ENCODE results near the gene TREML1. TPM values are rescaled to one million over a fixed set of nuclear protein-coding genes. Genes with fewer than 3 reads are reported as not detected.

Gene TREML1
- total and polyA plus RNA-seq, 2 of the 8 experiments (the other 6 are each of a cell fraction or from before 2014, with no cell fraction given): 0.08 TPM; not detected in 1

DNA sequence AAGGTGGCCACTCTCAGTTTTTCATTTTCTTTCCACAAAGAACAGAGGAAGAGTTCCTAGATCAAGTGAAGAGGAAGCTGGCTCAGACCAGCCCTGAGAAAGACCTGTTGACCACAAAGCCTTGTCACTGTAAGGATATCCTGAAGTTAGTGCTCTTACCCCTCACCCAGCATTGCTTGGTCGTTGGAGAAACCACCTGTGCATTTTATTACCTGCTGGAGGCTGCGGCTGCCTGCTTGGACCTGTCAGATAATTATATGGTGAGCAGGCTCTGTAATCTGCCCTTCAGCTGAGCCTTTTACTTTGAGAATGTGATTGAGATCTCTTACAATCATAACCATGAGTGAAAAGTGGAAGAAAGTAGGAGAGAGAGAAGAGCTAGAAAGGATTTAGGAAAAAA, 21.9 kb downstream of the TREML1 start:
- Histone ChIP-seq H3K36me3 (ENCODE audit: control insufficient read depth in 2 of 4, insufficient read depth in 4 of 4, low read length in 3 of 4) (no peaks in the 10 kb centered on the region; a peak in 1 of 8 replicates), H4K20me1 (replicated peaks in 1 of 2; ENCODE audit: control insufficient read depth in 1 of 2, insufficient read depth in 2 of 2, low read length in 2 of 2) (no peaks in the 10 kb centered on the region), H3K4me1 (replicated peaks in 1 of 4; ENCODE audit: control insufficient read depth in 3 of 4, insufficient read depth in 4 of 4, low read length in 3 of 4) (no peaks in the 10 kb centered on the region; a peak in 1 of 7 replicates), H2AK5ac (ENCODE audit: low read depth, low read length) (no peak overlapping the region), H2BK120ac (replicated peaks; ENCODE audit: low read depth, low read length) (no peak overlapping the region), H4K5ac (ENCODE audit: insufficient read length, low read depth, low read length) (no peak overlapping the region), H2BK5ac (ENCODE audit: low read depth, low read length) (no peak overlapping the region), H3K27ac (ENCODE audit: low read depth, low read length) (no peak overlapping the region), H3K4ac (replicated peaks; ENCODE audit: insufficient read length, low read depth, low read length) (no peak overlapping the region), H3K9me3 (ENCODE audit: insufficient read depth in 2 of 2, low read depth in 1 of 2, low read length in 1 of 2) (no peaks in the 10 kb centered on the region), H3K79me2 (ENCODE audit: control insufficient read depth in 1 of 2, insufficient read depth in 2 of 2, low read length in 2 of 2) (no peaks in the 10 kb centered on the region), H3K23me2 (ENCODE audit: low read depth, low read length) (no peaks in the 10 kb centered on the region), H3K56ac (replicated peaks; ENCODE audit: insufficient read length, low read depth, low read length) (no peak overlapping the region), H3K9ac (replicated peaks in 1 of 4; ENCODE audit: extremely low read depth in 1 of 4, low read depth in 3 of 4, low read length in 3 of 4) (no peak overlapping the region), H2BK12ac (ENCODE audit: low read depth, low read length) (no peak overlapping the region), H3K23ac (ENCODE audit: insufficient read length) (no peak overlapping the region), H2BK20ac (ENCODE audit: low read length) (no peak overlapping the region), H3K4me3 (ENCODE audit: extremely low read depth in 1 of 4, insufficient read depth in 2 of 4, low read depth in 3 of 4, low read length in 4 of 4) (no peak overlapping the region), H3K18ac (ENCODE audit: extremely low read depth, low read length) (no peak overlapping the region), H2BK15ac (ENCODE audit: low read length) (no peak overlapping the region), H2AFZ (ENCODE audit: low read length) (no peak overlapping the region), H3K14ac (ENCODE audit: insufficient read length) (no peak overlapping the region), H4K91ac (replicated peaks; ENCODE audit: insufficient read length, low read length) (no peak overlapping the region), H4K8ac (ENCODE audit: extremely low read depth, insufficient read depth, low read length) (no peak overlapping the region), H3K4me2 (ENCODE audit: insufficient read depth in 1 of 2, low read depth in 2 of 2, low read length in 2 of 2) (no peak overlapping the region), H3K79me1 (ENCODE audit: low read depth, low read length) (no peaks in the 10 kb centered on the region), H3K27me3 (replicated peaks in 1 of 4; ENCODE audit: control insufficient read depth in 3 of 4, extremely low read depth in 1 of 4, insufficient read depth in 3 of 4, low read length in 3 of 4) (no peaks in the 10 kb centered on the region)
- no peak for TF ChIP-seq TEAD4 (IDR thresholded peaks at IDR 0.05; ENCODE audit: low read depth, low read length)
- no peak for TF ChIP-seq CBX5 (IDR thresholded peaks at IDR 0.05; ENCODE audit: low read depth, low read length)
- no peak for DNase-seq (ENCODE audit: low read depth in 1 of 2, low spot score in 2 of 2)
- FAIRE-seq: no peak
- WGBS, 2 experiments (ENCODE audit: extremely low coverage in 1 of 2, insufficient coverage in 1 of 2, insufficient read length in 1 of 2, insufficient replicate concordance in 2 of 2, low coverage in 1 of 2, low lambda C conversion rate in 2 of 2, missing lambda C conversion rate in 1 of 2): 57% methylated on average over 2 of the region's 2 CpGs; no CpG with 5 or more reads in 1 of the 2 experiments
- CTCF ChIA-PET (ENCODE audit: partially characterized antibody): interaction anchor here (0.8 to 1.7 kb wide), 3 partner anchors 92 to 186 kb away, joined by 3 to 5 read pairs (median 3); no protein-coding TSS in a partner anchor
- POLR2A ChIA-PET (ENCODE audit: partially characterized antibody): no interaction called here
